H1 (cell line): Measurements from ENCODE around the gene TIMP4. TPM values are rescaled to one million over a fixed set of nuclear protein-coding genes. Genes with fewer than 3 reads are reported as not detected.

ENCODE experiments used
- CTCF ChIA-PET: fragments of 300-600 bp; sonication (Branson Sonifier 250); formaldehyde crosslinking; loops from one replicate; lab custom pipeline; 2021; ENCODE audit not compliant: partially characterized antibody; lab: Charles Lee
- POLR2A ChIA-PET: fragments of 300-600 bp; sonication (Branson Sonifier 250); formaldehyde crosslinking; loops from one replicate; lab custom pipeline; 2021; ENCODE audit warnings: inconsistent platforms; ENCODE audit not compliant: partially characterized antibody; lab: Charles Lee
- DNase-seq, 2 experiments: peaks; one replicate each; pipeline versions ENCODE4 v3.0.0 to v3.0.0-alpha.2; 2010 to 2022; ENCODE audit warnings: low spot score in 2 of 2, low read depth in 1 of 2, mixed read lengths in 1 of 2
- FAIRE-seq: peaks from 2 replicates; lab custom pipeline; 2011; peaks lifted over from hg19 to GRCh38; lab: Jason Lieb, UNC
- H2AFZ ChIP-seq: 2 replicates; pipeline ENCODE4 v1.8.1; 2012; ENCODE audit warnings: low read length, inconsistent platforms
- H2AK5ac ChIP-seq: 2 replicates; pipeline ENCODE4 v1.6.1; 2013; ENCODE audit warnings: low read depth, low read length
- H2BK120ac ChIP-seq: replicated peaks from 2 replicates; pipeline ENCODE3; 2013; ENCODE audit warnings: low read depth, low read length, inconsistent platforms
- H2BK12ac ChIP-seq: 2 replicates; pipeline ENCODE4 v1.6.1; 2013; ENCODE audit warnings: low read depth, low read length
- H2BK15ac ChIP-seq: 2 replicates; pipeline ENCODE4 v1.6.1; 2013; ENCODE audit warnings: low read length
- H2BK20ac ChIP-seq: 2 replicates; pipeline ENCODE4 v1.6.1; 2013; ENCODE audit warnings: low read length
- H2BK5ac ChIP-seq: 2 replicates; pipeline ENCODE4 v1.6.1; 2013; ENCODE audit warnings: low read depth, low read length
- H3K14ac ChIP-seq: 2 replicates; pipeline ENCODE4 v1.6.1; 2013; ENCODE audit warnings: inconsistent platforms; ENCODE audit not compliant: insufficient read length
- H3K18ac ChIP-seq: 2 replicates; pipeline ENCODE4 v1.6.1; 2013; ENCODE audit warnings: low read length; ENCODE audit errors: extremely low read depth
- H3K23ac ChIP-seq: 2 replicates; pipeline ENCODE4 v1.6.1; 2013; ENCODE audit warnings: inconsistent platforms; ENCODE audit not compliant: insufficient read length
- H3K23me2 ChIP-seq: 2 replicates; pipeline ENCODE4 v1.6.1; 2013; ENCODE audit warnings: low read depth, low read length
- H3K27ac ChIP-seq: 2 replicates; pipeline ENCODE4 v1.6.1; 2011; ENCODE audit warnings: low read depth, low read length, inconsistent platforms
- H3K27me3 ChIP-seq, 4 experiments: replicated peaks in 1 of 4; 1 replicate in 1 of 4; 2 replicates in 3 of 4; pipeline versions ENCODE4 v1.6.1 to v1.8.1; 2011 to 2013; ENCODE audit warnings: low read length in 3 of 4, mild to moderate bottlenecking in 3 of 4, inconsistent platforms in 2 of 4, mixed read lengths in 2 of 4, moderate library complexity in 1 of 4; ENCODE audit not compliant: control insufficient read depth in 3 of 4, insufficient read depth in 3 of 4; ENCODE audit errors: extremely low read depth in 1 of 4
- H3K36me3 ChIP-seq, 4 experiments: 2 replicates each; pipeline versions ENCODE4 v1.6.1 to v1.8.1; 2011 to 2013; ENCODE audit warnings: mild to moderate bottlenecking in 4 of 4, low read length in 3 of 4, moderate library complexity in 2 of 4, control low read depth in 1 of 4, inconsistent platforms in 1 of 4; ENCODE audit not compliant: insufficient read depth in 4 of 4, control insufficient read depth in 2 of 4
- H3K4ac ChIP-seq: replicated peaks from 2 replicates; pipeline ENCODE3; 2013; ENCODE audit warnings: low read length, low read depth, mixed read lengths, inconsistent platforms; ENCODE audit not compliant: insufficient read length
- H3K4me1 ChIP-seq, 4 experiments: replicated peaks in 1 of 4; 1 replicate in 1 of 4; 2 replicates in 3 of 4; pipeline versions ENCODE4 v1.6.1 to v1.8.1; 2011 to 2013; ENCODE audit warnings: low read length in 3 of 4, inconsistent platforms in 2 of 4, mixed read lengths in 1 of 4; ENCODE audit not compliant: insufficient read depth in 4 of 4, control insufficient read depth in 3 of 4
- H3K4me2 ChIP-seq, 2 experiments: 2 replicates each; pipeline versions ENCODE4 v1.6.1 to v1.8.1; 2011 to 2013; ENCODE audit warnings: low read depth in 2 of 2, low read length in 2 of 2, control low read depth in 1 of 2, inconsistent platforms in 1 of 2, mild to moderate bottlenecking in 1 of 2; ENCODE audit not compliant: insufficient read depth in 1 of 2
- H3K4me3 ChIP-seq, 4 experiments: fragments of 200-600, 300-600 bp in 1 of 4; sonication (generic), shearing (Covaris generic), sonication (Bioruptor Twin) in 1 of 4; 2 replicates each; pipeline versions ENCODE4 v1.5.1 to v1.8.1; 2011 to 2016; ENCODE audit warnings: low read length in 4 of 4, low read depth in 3 of 4, control low read depth in 2 of 4, inconsistent platforms in 2 of 4, mild to moderate bottlenecking in 2 of 4, mixed read lengths in 1 of 4, moderate library complexity in 1 of 4; ENCODE audit not compliant: insufficient read depth in 2 of 4; ENCODE audit errors: extremely low read depth in 1 of 4
- H3K56ac ChIP-seq: replicated peaks from 2 replicates; pipeline ENCODE3; 2013; ENCODE audit warnings: low read depth, mild to moderate bottlenecking, mixed read lengths, low read length, inconsistent platforms; ENCODE audit not compliant: insufficient read length
- H3K79me1 ChIP-seq: 2 replicates; pipeline ENCODE4 v1.6.1; 2013; ENCODE audit warnings: low read depth, low read length, control low read depth
- H3K79me2 ChIP-seq, 2 experiments: 2 replicates each; pipeline versions ENCODE4 v1.6.1 to v1.8.1; 2012 to 2013; ENCODE audit warnings: low read length in 2 of 2, mild to moderate bottlenecking in 2 of 2, inconsistent platforms in 1 of 2; ENCODE audit not compliant: insufficient read depth in 2 of 2, control insufficient read depth in 1 of 2
- H3K9ac ChIP-seq, 4 experiments: replicated peaks in 1 of 4; 1 replicate in 1 of 4; 2 replicates in 3 of 4; pipeline versions ENCODE4 v1.6.1 to v1.8.1; 2011 to 2013; ENCODE audit warnings: low read depth in 3 of 4, low read length in 3 of 4, control low read depth in 2 of 4, mild to moderate bottlenecking in 2 of 4, moderate library complexity in 2 of 4, inconsistent platforms in 1 of 4; ENCODE audit errors: extremely low read depth in 1 of 4
- H3K9me3 ChIP-seq, 2 experiments: 2 replicates each; pipeline versions ENCODE4 v1.6.1 to v1.8.1; 2012 to 2013; ENCODE audit warnings: mild to moderate bottlenecking in 2 of 2, moderate library complexity in 2 of 2, control low read depth in 1 of 2, inconsistent platforms in 1 of 2, low read depth in 1 of 2, low read length in 1 of 2, mixed read lengths in 1 of 2; ENCODE audit not compliant: insufficient read depth in 2 of 2
- H4K20me1 ChIP-seq, 2 experiments: replicated peaks in 1 of 2; 2 replicates each; pipeline versions ENCODE3 to v1.8.1; 2011 to 2013; ENCODE audit warnings: inconsistent platforms in 2 of 2, low read length in 2 of 2, mild to moderate bottlenecking in 1 of 2; ENCODE audit not compliant: insufficient read depth in 2 of 2, control insufficient read depth in 1 of 2
- H4K5ac ChIP-seq: 2 replicates; pipeline ENCODE4 v1.6.1; 2013; ENCODE audit warnings: low read length, low read depth, mixed read lengths, inconsistent platforms; ENCODE audit not compliant: insufficient read length
- H4K8ac ChIP-seq: 2 replicates; pipeline ENCODE4 v1.8.0; 2013; ENCODE audit warnings: mild to moderate bottlenecking, moderate library complexity, low read length, inconsistent platforms; ENCODE audit not compliant: insufficient read depth; ENCODE audit errors: extremely low read depth
- H4K91ac ChIP-seq: replicated peaks from 2 replicates; pipeline ENCODE3; 2013; ENCODE audit warnings: low read length, mixed read lengths, inconsistent platforms; ENCODE audit not compliant: insufficient read length
- BACH1 ChIP-seq: IDR thresholded peaks from 2 replicates; pipeline ENCODE4 v1.6.1; 2012; ENCODE audit warnings: low read length, improper control_type of control experiment
- CBX5 ChIP-seq: fragments of 300-800, 300-1000 bp; sonication (generic); IDR thresholded peaks from 2 replicates; pipeline ENCODE4 v1.7.1; 2016; ENCODE audit warnings: antibody characterized with exemption, low read length, low read depth
- CHD1 ChIP-seq: IDR thresholded peaks from 2 replicates; pipeline ENCODE4 v1.6.1; 2012; ENCODE audit warnings: low read depth, low read length, improper control_type of control experiment
- CTCF ChIP-seq, 3 experiments: IDR thresholded peaks; 1 replicate in 2 of 3; 2 replicates in 1 of 3; pipeline versions ENCODE4 v1.5.1 to v1.6.1; 2011; ENCODE audit warnings: low read length in 3 of 3, mild to moderate bottlenecking in 3 of 3, inconsistent platforms in 2 of 3, low read depth in 1 of 3, moderate library complexity in 1 of 3; ENCODE audit not compliant: insufficient read depth in 1 of 3; ENCODE audit errors: control extremely low read depth in 1 of 3
- EZH2 ChIP-seq: fragments of 200-600 bp; sonication (generic); IDR thresholded peaks from 2 replicates; pipeline ENCODE4 v1.7.1; 2012; ENCODE audit warnings: low read depth, mild to moderate bottlenecking, moderate library complexity, low read length, inconsistent platforms; ENCODE audit not compliant: severe bottlenecking
- FOSL1 ChIP-seq: IDR thresholded peaks from 2 replicates; pipeline ENCODE4 v1.6.1; 2011; ENCODE audit warnings: mild to moderate bottlenecking, low read depth, low read length, moderate library complexity; ENCODE audit not compliant: insufficient read depth
- KDM1A ChIP-seq: fragments of 200-600, 300-600 bp; sonication (generic); IDR thresholded peaks from 2 replicates; pipeline ENCODE4 v1.7.1; 2016; ENCODE audit warnings: mild to moderate bottlenecking, low read length, borderline replicate concordance
- KDM5A ChIP-seq: fragments of 200-600 bp; IDR thresholded peaks from 2 replicates; pipeline ENCODE4 v1.7.1; 2012; ENCODE audit warnings: mild to moderate bottlenecking, low read length, inconsistent platforms, mixed read lengths
- TEAD4 ChIP-seq: IDR thresholded peaks from 2 replicates; pipeline ENCODE4 v1.6.1; 2012; ENCODE audit warnings: low read depth, low read length, inconsistent platforms, mixed read lengths
- USF2 ChIP-seq: IDR thresholded peaks from 2 replicates; pipeline ENCODE4 v1.6.1; 2011; ENCODE audit warnings: low read length, improper control_type of control experiment
- WGBS, 2 experiments: shearing (Covaris generic) in 1 of 2; methylation state at CpG; one replicate each; pipeline versions ENCODE4 v1.1.6 to v1.1.7; 2013 to 2015; ENCODE audit warnings: low lambda C conversion rate in 2 of 2, mixed read lengths in 2 of 2, inconsistent platforms in 1 of 2, low coverage in 1 of 2, missing lambda C conversion rate in 1 of 2; ENCODE audit not compliant: insufficient replicate concordance in 2 of 2, insufficient coverage in 1 of 2, insufficient read length in 1 of 2; ENCODE audit errors: extremely low coverage in 1 of 2, missing lambda C conversion rate in 1 of 2; 5-methylcytosine and 5-hydroxymethylcytosine counted together
- polyA plus RNA-seq, 7 experiments: library from polyadenylated mRNA; depleted of rRNA in 3 of 7; stranded (reverse) in 5 of 7; unstranded in 2 of 7; fragments of >200 nt in 5 of 7; fragments of 200-250 nt in 2 of 7; gene quantifications; 1 replicate in 5 of 7; 2 replicates in 1 of 7; 4 replicates in 1 of 7; pipeline versions ENCODE4 v1.2.1 to v1.2.3, GENCODE V29; 2011 to 2013; ENCODE audit warnings: missing spikeins in 2 of 7, mixed read lengths in 2 of 7
- total RNA-seq: library from RNA; stranded (reverse); fragmentation: NEBNext Ultra II Directional; extraction: Animal tissue kit (Norgen Biotek cat#: 25700); gene quantifications from 2 replicates; pipeline ENCODE4 v1.2.1, GENCODE V29; 2021

The TIMP4 gene
- total and polyA plus RNA-seq, 2 of the 8 experiments (the other 6 are each of a cell fraction or from before 2014, with no cell fraction given), result 5.1 to 8.7 TPM

GRCh38 chr3:12115104-12115503 is 43.6 kb downstream of the TIMP4 start:
- Histone ChIP-seq H2BK12ac (no peak overlapping the region), H3K56ac (no peak overlapping the region), H4K5ac (no peak overlapping the region), H3K79me1 (no peaks in the 10 kb centered on the region), H2BK5ac (no peak overlapping the region), H2AFZ (no peak overlapping the region), H3K4ac (no peak overlapping the region), H4K20me1 (no peaks in the 10 kb centered on the region), H3K4me3 (no peak overlapping the region), H3K23ac (no peak overlapping the region), H3K9me3 (peaks cover 6 to 8% of the 10 kb centered on the region in 2 experiments; a peak in 1 of 4 replicates), H2BK120ac (no peak overlapping the region), H3K27ac (no peak overlapping the region), H3K79me2 (no peaks in the 10 kb centered on the region), H3K18ac (no peak overlapping the region), H3K9ac (no peak overlapping the region), H3K4me2 (no peak overlapping the region), H4K8ac (no peak overlapping the region), H4K91ac (no peak overlapping the region), H2BK20ac (no peak overlapping the region), H3K36me3 (no peaks in the 10 kb centered on the region; a peak in 1 of 8 replicates), H2BK15ac (no peak overlapping the region), H3K23me2 (no peaks in the 10 kb centered on the region), H2AK5ac (no peak overlapping the region), H3K27me3 (no peaks in the 10 kb centered on the region), H3K4me1 (no peaks in the 10 kb centered on the region), H3K14ac (no peak overlapping the region)
- 82% methylated on average over 3 of the region's 3 CpGs; no CpG with 5 or more reads in 1 of the 2 experiments for WGBS, 2 experiments
- FAIRE-seq (no peak), DNase-seq (no peak)
- POLR2A ChIA-PET, result no interaction called here
- CTCF ChIA-PET, result interaction anchor here (0.6 to 2.1 kb wide), 3 partner anchors 24 to 34 kb away, joined by 3 to 10 read pairs (median 3); no protein-coding TSS in a partner anchor
- TF ChIP-seq FOSL1 (no peak), CTCF (IDR thresholded peaks at IDR 0.05; ENCODE audit: control extremely low read depth in 1 of 3, insufficient read depth in 1 of 3, low read depth in 1 of 3, low read length in 3 of 3) (no peak), USF2 (no peak), TEAD4 (no peak), KDM5A (no peak), KDM1A (no peak), CHD1 (no peak), CBX5 (no peak), BACH1 (no peak), EZH2 (no peak)
